SK-N-SH (cell line): ENCODE measurements around the gene CCDC127.

Experiments
- EZH2phosphoT487 ChIP-seq: fragments of 200-600 bp; sonication (generic); IDR thresholded peaks from 2 replicates; pipeline ENCODE4 v1.6.1; 2017; ENCODE audit warnings: low read depth, mixed run types, mild to moderate bottlenecking, antibody characterized with exemption, moderate library complexity, borderline replicate concordance
- FOXJ3 ChIP-seq: sonication (generic); formaldehyde crosslinking; IDR thresholded peaks from 2 replicates; pipeline ENCODE4 v1.5.1; 2020; ENCODE audit warnings: mild to moderate bottlenecking, missing genetic modification reagents
- MAX ChIP-seq: IDR thresholded peaks from 2 replicates; pipeline ENCODE4 v1.4.0; 2012; ENCODE audit warnings: low read depth
- NFIC ChIP-seq: IDR thresholded peaks from 2 replicates; pipeline ENCODE4 v1.4.0; 2012; ENCODE audit warnings: borderline replicate concordance
- POLR2AphosphoS5 ChIP-seq: IDR thresholded peaks from 2 replicates; pipeline ENCODE4 v1.6.1; 2012; ENCODE audit warnings: low read depth, low read length
- RCOR1 ChIP-seq: fragments of 150-350 bp; IDR thresholded peaks from 2 replicates; pipeline ENCODE4 v1.6.1; 2017; ENCODE audit warnings: antibody characterized with exemption, low read length
- RFX5 ChIP-seq: IDR thresholded peaks from 2 replicates; pipeline ENCODE4 v1.6.1; 2012; ENCODE audit warnings: mild to moderate bottlenecking, improper control_type of control experiment, low read length
- SIN3A ChIP-seq: IDR thresholded peaks from 2 replicates; pipeline ENCODE4 v1.6.1; 2012; ENCODE audit warnings: low read depth, mild to moderate bottlenecking, low read length, moderate library complexity, borderline replicate concordance
- TAF1 ChIP-seq: IDR thresholded peaks from 2 replicates; pipeline ENCODE4 v1.6.1; 2012; ENCODE audit warnings: low read depth, mild to moderate bottlenecking, low read length, moderate library complexity, borderline replicate concordance
- TEAD4 ChIP-seq: IDR thresholded peaks from 2 replicates; pipeline ENCODE4 v1.4.0; 2012; ENCODE audit warnings: mild to moderate bottlenecking, borderline replicate concordance; ENCODE audit not compliant: insufficient read depth
- USF2 ChIP-seq: fragments of 150-350 bp; IDR thresholded peaks from 2 replicates; pipeline ENCODE4 v1.6.1; 2017; ENCODE audit warnings: antibody characterized with exemption, low read length, low read depth, borderline replicate concordance
- YY1 ChIP-seq: IDR thresholded peaks from 2 replicates; pipeline ENCODE4 v1.4.0; 2012; ENCODE audit warnings: low read depth, mild to moderate bottlenecking
- ZBTB33 ChIP-seq: IDR thresholded peaks from 2 replicates; pipeline ENCODE4 v1.4.0; 2012; ENCODE audit warnings: low read depth, borderline replicate concordance
- TF ChIP-seq, protein P1 (sequence below): fragments of 200-600 bp; sonication (generic); IDR thresholded peaks from 2 replicates; pipeline ENCODE4 v1.6.1; 2017; ENCODE audit warnings: antibody characterized with exemption, mild to moderate bottlenecking, moderate library complexity

- no peak for TF ChIP-seq NFIC
- TF ChIP-seq, protein P1, sequence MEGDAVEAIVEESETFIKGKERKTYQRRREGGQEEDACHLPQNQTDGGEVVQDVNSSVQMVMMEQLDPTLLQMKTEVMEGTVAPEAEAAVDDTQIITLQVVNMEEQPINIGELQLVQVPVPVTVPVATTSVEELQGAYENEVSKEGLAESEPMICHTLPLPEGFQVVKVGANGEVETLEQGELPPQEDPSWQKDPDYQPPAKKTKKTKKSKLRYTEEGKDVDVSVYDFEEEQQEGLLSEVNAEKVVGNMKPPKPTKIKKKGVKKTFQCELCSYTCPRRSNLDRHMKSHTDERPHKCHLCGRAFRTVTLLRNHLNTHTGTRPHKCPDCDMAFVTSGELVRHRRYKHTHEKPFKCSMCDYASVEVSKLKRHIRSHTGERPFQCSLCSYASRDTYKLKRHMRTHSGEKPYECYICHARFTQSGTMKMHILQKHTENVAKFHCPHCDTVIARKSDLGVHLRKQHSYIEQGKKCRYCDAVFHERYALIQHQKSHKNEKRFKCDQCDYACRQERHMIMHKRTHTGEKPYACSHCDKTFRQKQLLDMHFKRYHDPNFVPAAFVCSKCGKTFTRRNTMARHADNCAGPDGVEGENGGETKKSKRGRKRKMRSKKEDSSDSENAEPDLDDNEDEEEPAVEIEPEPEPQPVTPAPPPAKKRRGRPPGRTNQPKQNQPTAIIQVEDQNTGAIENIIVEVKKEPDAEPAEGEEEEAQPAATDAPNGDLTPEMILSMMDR = no peak
- TF ChIP-seq TAF1 = no peak
- no peak for TF ChIP-seq POLR2AphosphoS5
- no peak for TF ChIP-seq EZH2phosphoT487
- no peak for TF ChIP-seq YY1
- no peak for TF ChIP-seq SIN3A
- TF ChIP-seq TEAD4 = no peak
- no peak for TF ChIP-seq USF2
- TF ChIP-seq ZBTB33 = no peak
- TF ChIP-seq MAX = no peak
- no peak for TF ChIP-seq FOXJ3 (CRISPR knock-in tag)
- no peak for TF ChIP-seq RCOR1
- TF ChIP-seq RFX5 = no peak
Measured at GRCh38 chr5:204462-204861, 13.5 kb downstream of the CCDC127 start.
